AG10803 (cell line): ENCODE measurements around the gene ST6GALNAC3.
A peak's percentile ranks its signal among the peaks of the same experiment; 100 is the strongest.
"Not testable (repeated sequence)": the region's sequence is repeated elsewhere in the genome, so short reads cannot be mapped to it uniquely, and the experiment has no call there.

Experiments used
- DNase-seq: peaks from one replicate; pipeline ENCODE4 v3.0.0; 2010; ENCODE audit warnings: low read depth
- H3K4me3 ChIP-seq: 2 replicates; pipeline ENCODE4 v1.5.1; 2011; ENCODE audit warnings: mild to moderate bottlenecking, low read length, control low read depth
- TF ChIP-seq, protein P1 (sequence below): conservative IDR thresholded peaks from 2 replicates; pipeline ENCODE4 v1.5.1; 2011; ENCODE audit warnings: mild to moderate bottlenecking, low read length, control low read depth, inconsistent platforms

ST6GALNAC3 gene

DNA sequence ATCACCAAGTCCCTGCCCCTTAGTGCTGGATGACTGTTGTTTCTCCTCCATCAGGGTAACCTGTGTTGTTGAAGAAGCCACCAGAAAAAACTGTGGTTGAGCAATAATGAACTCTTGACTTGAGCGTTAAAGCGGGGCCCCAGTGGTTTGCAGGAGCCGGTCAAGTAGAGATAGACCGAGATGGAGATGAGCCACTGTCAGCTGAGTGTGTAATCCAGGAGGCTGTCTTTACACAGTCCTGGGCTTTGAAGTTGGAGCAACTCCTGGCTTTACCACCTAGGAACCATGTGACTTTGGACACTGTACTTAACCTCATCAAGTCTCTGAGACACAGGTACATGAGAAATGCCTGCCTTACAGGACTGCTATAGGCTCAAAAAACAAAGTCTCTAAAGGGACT lies 158.1 kb downstream of the ST6GALNAC3 start:
- TF ChIP-seq, protein P1, sequence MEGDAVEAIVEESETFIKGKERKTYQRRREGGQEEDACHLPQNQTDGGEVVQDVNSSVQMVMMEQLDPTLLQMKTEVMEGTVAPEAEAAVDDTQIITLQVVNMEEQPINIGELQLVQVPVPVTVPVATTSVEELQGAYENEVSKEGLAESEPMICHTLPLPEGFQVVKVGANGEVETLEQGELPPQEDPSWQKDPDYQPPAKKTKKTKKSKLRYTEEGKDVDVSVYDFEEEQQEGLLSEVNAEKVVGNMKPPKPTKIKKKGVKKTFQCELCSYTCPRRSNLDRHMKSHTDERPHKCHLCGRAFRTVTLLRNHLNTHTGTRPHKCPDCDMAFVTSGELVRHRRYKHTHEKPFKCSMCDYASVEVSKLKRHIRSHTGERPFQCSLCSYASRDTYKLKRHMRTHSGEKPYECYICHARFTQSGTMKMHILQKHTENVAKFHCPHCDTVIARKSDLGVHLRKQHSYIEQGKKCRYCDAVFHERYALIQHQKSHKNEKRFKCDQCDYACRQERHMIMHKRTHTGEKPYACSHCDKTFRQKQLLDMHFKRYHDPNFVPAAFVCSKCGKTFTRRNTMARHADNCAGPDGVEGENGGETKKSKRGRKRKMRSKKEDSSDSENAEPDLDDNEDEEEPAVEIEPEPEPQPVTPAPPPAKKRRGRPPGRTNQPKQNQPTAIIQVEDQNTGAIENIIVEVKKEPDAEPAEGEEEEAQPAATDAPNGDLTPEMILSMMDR = no peak
- H3K4me3 ChIP-seq = no peak overlapping the region
- DNase-seq = no peak

GRCh38 chr1:76234061-76234460 lies 159.5 kb downstream of the ST6GALNAC3 start:
- no peak overlapping the region for H3K4me3 ChIP-seq
- DNase-seq = no peak
- TF ChIP-seq, protein P1 = no peak

GRCh38 chr1:76237211-76237610 lies 162.7 kb downstream of the ST6GALNAC3 start:
- H3K4me3 ChIP-seq = no peak overlapping the region
- TF ChIP-seq, protein P1 = no peak
- no peak for DNase-seq

DNA sequence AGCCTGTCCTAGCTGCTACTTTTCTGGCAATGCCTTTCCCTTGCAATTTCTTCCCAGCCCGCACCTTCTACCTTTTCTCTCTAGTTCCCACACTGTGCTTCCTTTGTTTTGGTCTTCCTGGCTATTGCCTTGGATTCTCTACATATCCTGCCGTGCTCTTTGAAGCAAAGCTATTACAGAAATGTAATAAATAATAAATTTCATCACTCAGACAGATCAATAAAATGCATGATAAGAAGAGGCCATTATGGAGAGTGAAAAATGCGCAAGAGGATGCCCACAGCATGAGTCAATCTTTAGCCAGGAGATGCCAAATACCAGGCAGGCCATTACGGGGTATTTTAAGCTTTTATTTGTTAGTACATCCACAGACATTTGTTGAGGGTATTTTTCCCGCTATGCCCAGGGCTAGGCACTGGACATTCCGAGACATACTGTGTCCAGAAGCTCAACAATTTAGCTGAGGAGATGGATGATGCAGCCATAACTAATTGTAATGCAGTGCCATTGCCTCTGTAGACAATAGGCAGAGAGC lies 163.6 kb downstream of the ST6GALNAC3 start:
- H3K4me3 ChIP-seq = no peak overlapping the region
- TF ChIP-seq, protein P1 = no peak
- DNase-seq = peak; percentile 45

DNA sequence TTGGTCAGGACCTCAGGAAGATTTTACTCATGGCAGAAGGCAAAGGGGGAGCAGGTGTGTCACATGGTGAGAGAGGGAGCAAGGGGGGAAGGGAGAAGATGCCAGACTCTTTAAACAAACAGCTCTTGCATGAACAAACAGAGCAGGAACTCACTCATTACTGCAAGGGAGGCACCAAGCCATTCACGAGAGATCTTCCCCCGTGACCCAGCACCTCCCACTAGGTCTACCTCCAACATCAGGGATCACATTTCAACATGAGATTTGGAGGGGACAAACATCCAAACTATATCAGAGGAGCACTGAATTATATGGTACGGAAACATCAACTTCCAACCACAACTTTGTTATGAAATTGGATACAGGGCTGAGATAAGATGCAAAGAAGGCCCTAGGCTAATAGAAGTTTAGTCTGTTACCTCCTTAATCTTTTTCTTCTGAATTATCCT lies 164.9 kb downstream of the ST6GALNAC3 start:
- TF ChIP-seq, protein P1 = no peak
- H3K4me3 ChIP-seq = no peak overlapping the region
- no peak for DNase-seq

- no peak for DNase-seq
- TF ChIP-seq, protein P1 = no peak
- no peak overlapping the region for H3K4me3 ChIP-seq
Measured at GRCh38 chr1:76240316-76240715, 165.8 kb downstream of the ST6GALNAC3 start.

DNA sequence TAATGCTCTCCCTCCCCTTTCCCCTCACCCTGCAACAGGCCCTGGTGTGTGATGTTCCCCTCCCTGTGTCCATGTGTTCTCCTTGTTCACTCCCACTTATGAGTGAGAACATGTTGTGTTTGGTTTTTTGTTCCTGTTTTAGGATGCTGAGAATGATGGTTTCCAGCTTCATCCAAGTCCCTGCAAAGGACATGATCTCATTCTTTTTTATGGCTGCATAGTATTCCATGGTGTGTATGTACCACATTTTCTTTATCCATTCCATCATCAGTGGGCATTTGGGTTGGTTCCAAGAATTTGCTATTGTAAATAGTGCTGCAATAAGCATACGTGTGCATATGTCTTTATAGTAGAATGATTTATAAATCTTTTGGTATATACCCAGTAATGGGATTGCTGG lies 168.0 kb downstream of the ST6GALNAC3 start:
- DNase-seq, H3K4me3 ChIP-seq: not testable (repeated sequence)
